HG02870 (cell line): ENCODE data around the gene U2SURP.

Experiments
- ATAC-seq: cut with Tn5 transposase; IDR thresholded peaks from one replicate; pipeline ENCODE4 v1.9.1; 2021; ENCODE audit warnings: mild to moderate bottlenecking, moderate library complexity; ENCODE audit not compliant: unreplicated experiment

The U2SURP gene

GRCh38 chr3:143001369-143002082, at the start of gene U2SURP:
U2SURP (plus strand) TSS chr3:143001570; CDS start chr3:143001629, 59 bp downstream.
- peak; percentile 78 for ATAC-seq

GRCh38 chr3:142951794-142952193, 49.6 kb upstream of the U2SURP start:
- ATAC-seq: no peak

- ATAC-seq: no peak
These were observed 48.8 kb upstream of the U2SURP start for GRCh38 chr3:142952272-142953193.

GRCh38 chr3:142953443-142953842, 47.9 kb upstream of the U2SURP start:
- ATAC-seq: no peak

- ATAC-seq: no peak
These were observed 42.7 kb upstream of the U2SURP start for GRCh38 chr3:142958707-142959106.

- ATAC-seq: no peak
These were observed 41.0 kb upstream of the U2SURP start for GRCh38 chr3:142960322-142960850.

- no peak for ATAC-seq
These were observed 39.8 kb upstream of the U2SURP start for GRCh38 chr3:142961539-142961938.

- no peak for ATAC-seq
These were observed 39.2 kb upstream of the U2SURP start for GRCh38 chr3:142962175-142962519.

GRCh38 chr3:142962520-142963233, 38.7 kb upstream of the U2SURP start:
- no peak for ATAC-seq

- no peak for ATAC-seq
These were observed 38.2 kb upstream of the U2SURP start for GRCh38 chr3:142963234-142963515.

GRCh38 chr3:142963516-142964448, 37.6 kb upstream of the U2SURP start, which contains the start of gene PAQR9:
PAQR9 (minus strand) TSS chr3:142963674; CDS start chr3:142963336, 338 bp downstream.
- ATAC-seq: no peak

- ATAC-seq: no peak
These were observed 35.8 kb upstream of the U2SURP start for GRCh38 chr3:142965581-142965980.

GRCh38 chr3:142966808-142967207, 34.6 kb upstream of the U2SURP start:
- ATAC-seq: no peak

GRCh38 chr3:142968319-142969025, 32.9 kb upstream of the U2SURP start:
- ATAC-seq: no peak

GRCh38 chr3:142971431-142971830, 29.9 kb upstream of the U2SURP start:
- ATAC-seq: no peak

GRCh38 chr3:142972092-142972753, 29.1 kb upstream of the U2SURP start:
- ATAC-seq: no peak

GRCh38 chr3:142973217-142974009, 28.0 kb upstream of the U2SURP start:
- ATAC-seq: no peak

GRCh38 chr3:142975316-142975995, 25.9 kb upstream of the U2SURP start:
- no peak for ATAC-seq
